PFSK-1 (cell line): ENCODE results near the gene AP4B1.

Experiments
- FOXP2 ChIP-seq: optimal IDR thresholded peaks from 2 replicates; pipeline ENCODE3; 2011; ENCODE audit warnings: borderline replicate concordance, control low read depth, inconsistent platforms; ENCODE audit not compliant: insufficient read depth; ENCODE audit errors: extremely low read length, extremely low read depth
- POLR2AphosphoS5 ChIP-seq: IDR thresholded peaks from 2 replicates; pipeline ENCODE4 v1.6.1; 2012; ENCODE audit warnings: low read depth, mild to moderate bottlenecking, control low read depth, low read length, moderate library complexity
- REST ChIP-seq, 2 experiments: IDR thresholded peaks; 2 replicates each; pipeline versions ENCODE4 v1.6.1 to v1.8.0; 2011 to 2012; ENCODE audit warnings: low read depth in 2 of 2, low read length in 2 of 2, control low read depth in 1 of 2, inconsistent platforms in 1 of 2, mild to moderate bottlenecking in 1 of 2, moderate library complexity in 1 of 2; ENCODE audit not compliant: insufficient read depth in 1 of 2
- TAF1 ChIP-seq: IDR thresholded peaks from 2 replicates; pipeline ENCODE4 v1.6.1; 2012; ENCODE audit warnings: low read length, control low read depth, borderline replicate concordance; ENCODE audit not compliant: insufficient read depth

DNA sequence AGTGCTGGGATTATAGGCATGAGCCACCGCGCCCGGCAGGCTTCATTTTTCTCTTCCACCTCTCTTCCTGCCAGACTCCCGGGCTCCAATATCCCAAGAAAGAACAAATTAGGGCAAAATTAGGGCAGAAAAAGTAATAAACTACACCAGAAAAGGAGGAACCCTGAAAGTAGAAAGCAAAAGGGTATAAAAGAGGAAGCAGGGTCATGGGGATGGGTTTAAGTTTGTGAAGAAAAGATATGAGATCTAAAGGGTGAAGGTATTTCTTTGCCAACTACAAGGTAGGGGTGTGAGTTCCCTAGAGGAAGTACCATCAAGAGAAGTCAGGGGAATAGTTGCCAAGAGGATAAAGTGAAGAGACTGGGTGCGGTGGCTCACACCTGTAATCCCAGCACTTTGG, 43.0 kb downstream of the AP4B1 start:
- TF ChIP-seq REST (IDR thresholded peaks at IDR 0.05; ENCODE audit: insufficient read depth in 1 of 2, low read depth in 2 of 2, low read length in 2 of 2) (no peak), POLR2AphosphoS5 (no peak), TAF1 (no peak), FOXP2 (no peak)
